Left colon (tissue), 2 donors: Measurements from ENCODE around the gene YBX2. TPM values are rescaled to one million over a fixed set of nuclear protein-coding genes. Genes with fewer than 3 reads are reported as not detected.
A peak's percentile ranks its signal among the peaks of the same experiment; 100 is the strongest.

Experiments used
- ATAC-seq: fragments of 200-7000 bp; cut with Tn5 transposase; one replicate; pipeline ENCODE4 v1.9.1; 2020; ENCODE audit warnings: mild to moderate bottlenecking, moderate library complexity
- DNase-seq, 2 donors: peaks; one replicate each; pipeline ENCODE4 v3.0.0-alpha.2; 2020
- intact Hi-C, 2 donors: fragments of 100-400 bp; cut with DNase I in 1 of 2; cut with micrococcal nuclease in 1 of 2; formaldehyde crosslinking; loops; one replicate each; pipeline versions ENCODE4 v1.11.2 to v1.14.0; 2022; cut with DNase I, micrococcal nuclease
- total RNA-seq, 2 donors: library from RNA; stranded (reverse); fragmentation: NEBNext Ultra II Directional; extraction: Animal tissue kit (Norgen Biotek cat#: 25700); gene quantifications; one replicate each; pipeline ENCODE4 v1.2.1, GENCODE V29; 2021
- donor health status: DM: no; HTN: no; CAD: no.
- donor health status: DM: yes; HTN: yes; CAD: no.

Gene YBX2
- total RNA-seq, 2 donors from 2014 or later = 19.7 to 23.6 TPM

- DNase-seq (no peak), ATAC-seq (no peak)
- intact Hi-C loops = no loop called here
These were observed 11.6 kb downstream of the YBX2 start for GRCh38 chr17:7282752-7283321.

GRCh38 chr17:7281953-7282751, 12.3 kb downstream of the YBX2 start:
- DNase-seq (peak; percentile 55 to 67), ATAC-seq (no peak)
- intact Hi-C loops = loop anchor here in 1 of 2 donors (2.0 kb wide), 1 partner anchor 13 kb away; the partner anchor contains the start of gene YBX2

DNA sequence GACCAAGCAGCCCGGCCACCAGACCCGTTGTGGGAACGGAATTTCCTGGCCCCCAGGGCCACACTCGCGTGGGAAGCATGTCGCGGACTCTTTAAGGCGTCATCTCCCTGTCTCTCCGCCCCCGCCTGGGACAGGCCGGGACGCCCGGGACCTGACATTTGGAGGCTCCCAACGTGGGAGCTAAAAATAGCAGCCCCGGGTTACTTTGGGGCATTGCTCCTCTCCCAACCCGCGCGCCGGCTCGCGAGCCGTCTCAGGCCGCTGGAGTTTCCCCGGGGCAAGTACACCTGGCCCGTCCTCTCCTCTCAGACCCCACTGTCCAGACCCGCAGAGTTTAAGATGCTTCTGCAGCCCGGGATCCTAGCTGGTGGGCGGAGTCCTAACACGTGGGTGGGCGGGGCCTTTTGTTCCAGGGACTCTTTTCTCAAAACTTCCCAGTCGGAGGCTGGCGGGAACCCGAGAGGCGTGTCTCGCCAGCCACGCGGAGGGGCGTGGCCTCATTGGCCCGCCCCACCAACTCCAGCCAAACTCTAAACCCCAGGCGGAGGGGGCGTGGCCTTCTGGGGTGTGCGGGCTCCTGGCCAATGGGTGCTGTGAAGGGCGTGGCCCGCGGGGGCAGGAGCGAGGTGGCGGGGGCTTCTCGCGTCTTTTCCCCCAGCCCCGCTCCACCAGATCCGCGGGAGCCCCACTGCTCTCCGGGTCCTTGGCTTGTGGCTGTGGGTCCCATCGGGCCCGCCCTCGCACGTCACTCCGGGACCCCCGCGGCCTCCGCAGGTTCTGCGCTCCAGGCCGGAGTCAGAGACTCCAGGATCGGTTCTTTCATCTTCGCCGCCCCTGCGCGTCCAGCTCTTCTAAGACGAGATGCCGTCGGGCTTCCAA, 13.1 kb downstream of the YBX2 start, which contains the start of gene SLC2A4:
Gene SLC2A4, plus strand, starts transcription at position 645 of the 879 bp plus-strand sequence. Its CDS starts 217 bp downstream, at position 862.
- intact Hi-C loops = loop anchor here in 1 of 2 donors (2.0 kb wide), 1 partner anchor 13 kb away; the partner anchor contains the start of gene YBX2
- peak; percentile 96 to 98 for DNase-seq
- ATAC-seq = peak; percentile 83

GRCh38 chr17:7280519-7281073, 13.8 kb downstream of the YBX2 start:
- ATAC-seq (peak; percentile 73), DNase-seq (peak; percentile 78 to 89)
- intact Hi-C loops = loop anchor here in 1 of 2 donors (2.0 kb wide), 1 partner anchor 14 kb away; the partner anchor contains the start of gene YBX2

DNA sequence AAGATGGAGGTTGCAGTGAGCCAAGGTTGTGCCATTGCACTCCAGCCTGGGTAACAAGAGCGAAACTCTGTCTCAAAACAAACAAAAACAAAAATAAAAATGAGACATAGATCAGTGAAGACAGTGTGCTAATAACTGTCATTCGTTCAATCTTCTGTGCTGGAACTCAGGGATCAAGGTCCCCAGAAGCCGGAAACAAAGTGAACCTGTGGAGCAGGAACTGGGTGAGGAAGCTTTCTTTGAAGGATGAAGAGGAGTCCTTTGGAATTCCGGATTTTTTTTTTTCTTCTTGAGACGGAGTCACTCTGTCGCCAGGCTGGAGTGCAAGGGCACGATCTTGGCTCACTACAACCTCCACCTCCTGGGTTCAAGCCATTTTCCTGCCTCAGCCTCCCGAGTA, 15.0 kb downstream of the YBX2 start:
- intact Hi-C loops = no loop called here
- peak; percentile 51 for ATAC-seq
- peak; percentile 27 to 50 for DNase-seq

- no peak for DNase-seq
- intact Hi-C loops = no loop called here
- no peak for ATAC-seq
These were observed 27.7 kb downstream of the YBX2 start for GRCh38 chr17:7266784-7267183.

DNA sequence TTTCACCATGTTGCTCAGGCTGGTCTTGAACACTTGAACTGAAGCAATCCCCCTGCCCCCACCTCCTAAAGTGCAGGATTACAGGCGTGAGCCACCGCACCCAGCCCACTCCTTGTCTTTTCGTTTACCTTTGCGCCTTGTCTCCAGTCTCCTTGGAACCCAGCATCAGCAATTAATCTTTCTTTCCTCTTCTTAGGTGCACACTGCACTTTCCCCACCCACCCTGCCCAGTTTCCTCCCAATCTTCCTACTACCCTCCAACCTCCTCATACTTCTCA, 30.7 kb downstream of the YBX2 start:
- ATAC-seq (peak; percentile 22), DNase-seq (peak; percentile 68 to 75)
- intact Hi-C loops = no loop called here

DNA sequence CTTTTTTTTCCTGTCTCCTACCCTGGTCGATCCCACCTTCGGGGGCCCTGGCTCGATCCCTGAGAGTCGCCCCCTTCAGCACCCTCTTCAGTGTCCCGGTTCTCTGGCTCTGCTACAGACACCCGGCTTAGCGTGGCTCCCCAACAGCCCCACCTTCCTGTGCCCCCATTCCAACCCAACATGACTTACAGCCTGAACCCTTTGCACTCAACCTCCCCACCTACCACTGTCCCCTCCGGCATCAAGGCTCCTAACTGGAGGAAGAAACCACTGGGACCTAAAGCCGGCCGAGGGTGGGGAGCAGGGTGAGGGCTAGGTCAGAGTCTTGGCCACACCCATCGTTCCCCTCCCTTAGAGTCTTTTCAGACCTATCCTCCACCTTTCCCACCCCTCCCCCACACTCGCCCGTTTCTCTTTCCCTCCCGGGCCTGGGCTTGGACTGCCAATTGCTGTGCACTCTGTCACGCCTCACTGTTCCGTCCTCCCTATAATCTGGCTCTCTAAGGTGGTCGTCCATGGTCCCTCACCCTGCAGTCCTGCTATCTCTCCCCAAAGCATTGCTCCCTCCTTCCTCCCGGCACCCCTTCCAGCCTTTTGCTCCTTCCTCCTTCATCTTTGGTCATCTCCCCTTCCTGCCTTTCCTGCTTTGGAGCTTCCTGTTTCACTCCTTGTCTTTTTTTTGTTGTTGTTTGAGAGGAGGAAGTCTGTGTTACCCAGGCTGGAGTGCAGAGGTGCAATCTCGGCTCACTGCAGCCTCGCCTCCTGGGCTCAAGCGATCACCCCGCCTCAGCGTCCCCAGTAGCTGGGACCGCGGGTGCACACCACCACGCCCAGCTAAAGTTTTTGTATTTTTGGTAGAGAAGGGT, 31.3 kb downstream of the YBX2 start:
- intact Hi-C loops = no loop called here
- DNase-seq (peak; percentile 96 to 97), ATAC-seq (peak; percentile 56)

- intact Hi-C loops = no loop called here
- ATAC-seq = peak; percentile 56
- peak; percentile 92 to 96 for DNase-seq
These were observed 32.1 kb downstream of the YBX2 start, which contains the start of gene CLDN7 for GRCh38 chr17:7262192-7262934. TSS of gene CLDN7 (minus strand) at chr17:7262478. CDS start at chr17:7262043, 435 bp downstream.

- ATAC-seq (no peak), DNase-seq (peak in 1 of 2 donors; percentile 35)
- intact Hi-C loops = no loop called here
These were observed 32.9 kb downstream of the YBX2 start for GRCh38 chr17:7261379-7262191.

- DNase-seq (peak; percentile 78 to 84), ATAC-seq (peak; percentile 25)
- intact Hi-C loops = no loop called here
These were observed 33.6 kb downstream of the YBX2 start for GRCh38 chr17:7260651-7261378.

DNA sequence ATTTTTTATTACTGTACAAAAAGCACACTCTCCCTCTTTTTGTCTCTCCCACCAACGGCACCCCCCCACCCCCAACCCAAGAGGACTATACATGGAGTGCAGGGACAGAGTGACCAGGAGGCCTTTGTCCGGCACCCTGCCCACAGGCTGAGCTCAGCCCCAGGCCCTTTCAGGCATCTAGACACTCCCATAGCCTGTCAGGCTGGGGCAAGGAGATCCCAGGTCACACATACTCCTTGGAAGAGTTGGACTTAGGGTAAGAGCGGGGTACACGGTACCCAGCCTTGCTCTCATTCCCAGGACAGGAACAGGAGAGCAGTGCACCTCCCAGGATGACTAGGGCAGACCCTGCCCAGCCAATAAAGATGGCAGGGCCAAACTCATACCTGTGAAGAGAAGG, 34.3 kb downstream of the YBX2 start:
- intact Hi-C loops = no loop called here
- DNase-seq (no peak), ATAC-seq (no peak)

DNA sequence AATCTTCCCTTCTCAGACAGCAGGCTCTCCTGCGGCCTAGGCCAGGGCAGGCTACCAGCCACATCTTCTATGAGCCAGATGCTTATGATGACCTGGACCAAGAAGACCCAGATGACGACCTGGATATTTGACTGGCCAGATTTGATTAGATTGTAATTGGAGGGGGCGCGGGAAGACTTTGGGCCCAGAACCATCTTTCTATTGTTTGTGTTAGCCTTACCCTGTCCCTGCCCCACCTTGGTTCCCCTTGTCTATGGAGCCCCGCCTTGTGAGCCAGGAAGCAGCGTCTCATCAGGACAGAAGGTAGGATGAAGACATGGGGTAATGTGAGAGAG, 34.9 kb downstream of the YBX2 start:
- DNase-seq (no peak), ATAC-seq (no peak)
- intact Hi-C loops = no loop called here

- intact Hi-C loops = no loop called here
- DNase-seq (peak; percentile 77 to 92), ATAC-seq (peak; percentile 37)
These were observed 35.5 kb downstream of the YBX2 start for GRCh38 chr17:7258731-7259554.

DNA sequence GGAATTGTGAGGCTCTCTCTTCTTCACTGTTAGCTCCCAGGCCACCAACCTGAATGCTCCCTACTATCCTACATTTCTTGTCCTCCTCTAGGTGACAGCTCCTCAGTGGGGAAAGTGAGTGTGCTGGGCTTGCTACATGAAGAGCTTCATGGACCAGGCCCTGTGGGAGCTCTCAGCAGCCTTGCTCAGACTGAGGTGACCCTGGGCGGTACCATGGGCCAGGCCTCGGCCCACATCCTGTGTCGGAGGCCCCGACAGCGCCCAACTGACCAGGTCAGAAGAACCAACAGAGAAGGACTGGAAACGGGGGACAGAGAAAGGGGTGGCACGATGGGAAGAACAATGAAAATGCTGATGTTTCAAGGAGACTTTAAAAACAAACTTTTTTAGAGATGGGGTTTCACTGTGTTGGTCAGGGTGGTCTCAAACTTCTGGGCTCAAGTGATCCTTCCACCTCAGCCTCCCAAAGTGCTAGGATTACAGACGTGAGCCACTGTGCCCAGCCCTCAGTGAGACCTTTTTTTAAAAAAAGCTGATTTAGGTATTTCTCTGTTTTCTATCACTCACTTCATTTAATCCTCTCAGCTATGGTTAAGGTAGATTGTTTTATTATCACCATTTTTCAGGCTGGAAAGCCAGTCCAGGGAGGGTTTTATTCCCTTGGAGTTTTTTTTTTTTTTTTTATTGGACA, 37.5 kb downstream of the YBX2 start:
- intact Hi-C loops = no loop called here
- ATAC-seq (no peak), DNase-seq (peak in 1 of 2 donors; percentile 35)
